WTC11 (cell line): ENCODE data around the gene PROK1. TPM values are rescaled to one million over a fixed set of nuclear protein-coding genes. Genes with fewer than 3 reads are reported as not detected.

Experiments
- ATAC-seq: fragments of 200-7000 bp; cut with Tn5 transposase; 2 replicates; pipeline ENCODE4 v1.10.0; 2021; ENCODE audit warnings: mild to moderate bottlenecking, moderate library complexity
- Bru-seq: library from RNA; stranded (reverse); fragments of 400-500 nt; gene quantifications from one replicate; lab custom pipeline; 2021; lab: Mats Ljungman, UMichigan
- CTCF ChIA-PET: fragments of 300-600 bp; sonication (Branson Sonifier 250); formaldehyde crosslinking; loops from one replicate; lab custom pipeline; 2021; ENCODE audit warnings: antibody characterized with exemption; lab: Charles Lee
- POLR2A ChIA-PET: fragments of 350-600 bp; sonication (Branson Sonifier 250); formaldehyde crosslinking; loops from one replicate; lab custom pipeline; 2021; ENCODE audit warnings: antibody characterized with exemption; lab: Charles Lee
- DNase-seq: peaks from one replicate; pipeline ENCODE4 v3.0.0; 2021; ENCODE audit warnings: low spot score
- H3K27ac Mint-ChIP-seq: 2 replicates; pipeline ENCODE4 v1.8.0; 2021; ENCODE audit warnings: mixed read lengths
- H3K27me3 Mint-ChIP-seq: 2 replicates; pipeline ENCODE4 v1.8.0; 2021; ENCODE audit warnings: low read depth, mild to moderate bottlenecking, moderate library complexity, mixed read lengths
- H3K36me3 Mint-ChIP-seq: 2 replicates; pipeline ENCODE4 v1.8.0; 2021; ENCODE audit warnings: mixed read lengths
- H3K4me1 Mint-ChIP-seq: 2 replicates; pipeline ENCODE4 v1.8.0; 2022; ENCODE audit warnings: mixed read lengths
- H3K4me3 Mint-ChIP-seq: 2 replicates; pipeline ENCODE4 v1.8.0; 2021; ENCODE audit warnings: mild to moderate bottlenecking, moderate library complexity, mixed read lengths
- H3K9me3 Mint-ChIP-seq: 2 replicates; pipeline ENCODE4 v1.8.0; 2021; ENCODE audit warnings: mixed read lengths
- ATF3 ChIP-seq: sonication (generic); formaldehyde crosslinking; conservative IDR thresholded peaks from 2 replicates; pipeline ENCODE4 v1.8.1; 2022; ENCODE audit warnings: mild to moderate bottlenecking, missing genetic modification reagents
- CREB1 ChIP-seq: sonication (generic); formaldehyde crosslinking; IDR thresholded peaks from 2 replicates; pipeline ENCODE4 v1.8.0; 2023; ENCODE audit warnings: mild to moderate bottlenecking, missing genetic modification reagents
- CREM ChIP-seq: sonication (generic); formaldehyde crosslinking; IDR thresholded peaks from 2 replicates; pipeline ENCODE4 v1.8.1; 2022; ENCODE audit warnings: mild to moderate bottlenecking, missing genetic modification reagents, moderate library complexity
- CTCF ChIP-seq: fragments of 200-600 bp; IDR thresholded peaks from 2 replicates; pipeline ENCODE4 v1.8.0; 2022; ENCODE audit warnings: antibody characterized with exemption
- E2F1 ChIP-seq: sonication (generic); formaldehyde crosslinking; IDR thresholded peaks from 2 replicates; pipeline ENCODE4 v1.8.0; 2022; ENCODE audit warnings: mild to moderate bottlenecking, missing genetic modification reagents
- FOXP1 ChIP-seq: sonication (generic); formaldehyde crosslinking; IDR thresholded peaks from 2 replicates; pipeline ENCODE4 v1.8.0; 2022; ENCODE audit warnings: missing genetic modification reagents, mild to moderate bottlenecking, moderate library complexity, borderline replicate concordance
- HMGXB4 ChIP-seq: sonication (generic); formaldehyde crosslinking; IDR thresholded peaks from 2 replicates; pipeline ENCODE4 v1.8.1; 2023; ENCODE audit warnings: mild to moderate bottlenecking, moderate library complexity, missing genetic modification reagents
- JAZF1 ChIP-seq: fragments of 250-450 bp; sonication (Bioruptor Pico); IDR thresholded peaks from 2 replicates; pipeline ENCODE4 v1.9.0; 2021; ENCODE audit warnings: moderate library complexity, mild to moderate bottlenecking, inconsistent platforms
- JUN ChIP-seq: sonication (generic); formaldehyde crosslinking; IDR thresholded peaks from 2 replicates; pipeline ENCODE4 v1.8.0; 2023; ENCODE audit warnings: mild to moderate bottlenecking, missing genetic modification reagents
- MLX ChIP-seq: sonication (generic); formaldehyde crosslinking; IDR thresholded peaks from 2 replicates; pipeline ENCODE4 v1.8.1; 2023; ENCODE audit warnings: mild to moderate bottlenecking, missing genetic modification reagents, moderate library complexity
- MYBL2 ChIP-seq: sonication (generic); formaldehyde crosslinking; IDR thresholded peaks from 2 replicates; pipeline ENCODE4 v1.8.1; 2023; ENCODE audit warnings: mild to moderate bottlenecking, moderate library complexity, missing genetic modification reagents
- NFE2L1 ChIP-seq: sonication (generic); formaldehyde crosslinking; IDR thresholded peaks from 2 replicates; pipeline ENCODE4 v1.8.1; 2023; ENCODE audit warnings: missing genetic modification reagents
- NFYB ChIP-seq: sonication (generic); formaldehyde crosslinking; conservative IDR thresholded peaks from 2 replicates; pipeline ENCODE4 v1.8.0; 2022; ENCODE audit warnings: low read depth, missing genetic modification reagents
- NR1H2 ChIP-seq: sonication (generic); formaldehyde crosslinking; IDR thresholded peaks from 2 replicates; pipeline ENCODE4 v1.9.0; 2021; ENCODE audit warnings: mild to moderate bottlenecking, moderate library complexity, missing genetic modification reagents
- RELA ChIP-seq: sonication (generic); formaldehyde crosslinking; IDR thresholded peaks from 2 replicates; pipeline ENCODE4 v1.8.1; 2022; ENCODE audit warnings: missing genetic modification reagents, mild to moderate bottlenecking, borderline replicate concordance
- RORB ChIP-seq: fragments of 250-450 bp; sonication (Bioruptor Pico); IDR thresholded peaks from 2 replicates; pipeline ENCODE4 v1.9.0; 2021; ENCODE audit warnings: mild to moderate bottlenecking
- SP1 ChIP-seq: sonication (generic); formaldehyde crosslinking; conservative IDR thresholded peaks from 2 replicates; pipeline ENCODE4 v1.8.1; 2022; ENCODE audit warnings: missing genetic modification reagents
- TCF7 ChIP-seq: sonication (generic); formaldehyde crosslinking; IDR thresholded peaks from 2 replicates; pipeline ENCODE4 v1.8.0; 2022; ENCODE audit warnings: mild to moderate bottlenecking, low read depth, missing genetic modification reagents, moderate library complexity
- ZNF121 ChIP-seq: sonication (generic); formaldehyde crosslinking; IDR thresholded peaks from 2 replicates; pipeline ENCODE4 v1.8.0; 2023; ENCODE audit warnings: missing genetic modification reagents
- ZNF138 ChIP-seq: sonication (generic); formaldehyde crosslinking; conservative IDR thresholded peaks from 2 replicates; pipeline ENCODE4 v1.8.1; 2022; ENCODE audit warnings: mild to moderate bottlenecking, moderate library complexity, missing genetic modification reagents
- ZNF423 ChIP-seq: fragments of 250-450 bp; sonication (Bioruptor Pico); IDR thresholded peaks from 2 replicates; pipeline ENCODE4 v2.1.2; 2022; ENCODE audit warnings: mild to moderate bottlenecking, moderate library complexity
- ZNF425 ChIP-seq: fragments of 250-450 bp; sonication (Bioruptor Pico); conservative IDR thresholded peaks from 2 replicates; pipeline ENCODE4 v1.9.0; 2021; ENCODE audit warnings: mild to moderate bottlenecking
- ZNF671 ChIP-seq: fragments of 250-450 bp; sonication (Bioruptor Pico); IDR thresholded peaks from 2 replicates; pipeline ENCODE4 v1.8.0; 2021; ENCODE audit warnings: mild to moderate bottlenecking
- long read RNA-seq, 3 experiments: library from RNA in 1 of 3; library from capped mRNA in 1 of 3; library from polyadenylated mRNA in 1 of 3; unstranded in 2 of 3; stranded (forward) in 1 of 3; transcript quantifications; one replicate each; pipeline ENCODE4 v2.0.0, GENCODE V29; 2021
- total RNA-seq: library from RNA; stranded (reverse); gene quantifications from 3 replicates; pipeline ENCODE4 v1.2.3, GENCODE V29; 2021

PROK1 gene
- not detected in 3 replicates for total RNA-seq
- Bru-seq, nascent RNA: not detected
- long read RNA-seq, experiment 1: 0 reads
- long read RNA-seq, experiment 2: 0 reads
- long read RNA-seq, experiment 3: 0 reads

- H3K4me1 Mint-ChIP-seq: peaks cover 24% of the 10 kb centered on the region
- H3K36me3 Mint-ChIP-seq: no peaks in the 10 kb centered on the region
- H3K27ac Mint-ChIP-seq: peak within 1 kb of the TSS; percentile 14
- no peaks in the 10 kb centered on the region for H3K9me3 Mint-ChIP-seq
- no peak for TF ChIP-seq MLX
- no peak for TF ChIP-seq SP1 (CRISPR knock-in tag)
- no peak for TF ChIP-seq ZNF671 (CRISPR knock-in tag)
- no peak for TF ChIP-seq CREB1 (CRISPR knock-in tag)
- no peak for TF ChIP-seq CTCF
- no peak for TF ChIP-seq ZNF138 (CRISPR knock-in tag)
- no peak for TF ChIP-seq FOXP1
- TF ChIP-seq RORB: no peak
- no peak for TF ChIP-seq ZNF423
- no peak for TF ChIP-seq CREM (CRISPR knock-in tag)
- no peak for TF ChIP-seq ATF3 (CRISPR knock-in tag)
- no peak for TF ChIP-seq NFYB (CRISPR knock-in tag)
- no peak for TF ChIP-seq JUN (CRISPR knock-in tag)
- TF ChIP-seq NFE2L1: no peak
- TF ChIP-seq MYBL2 (CRISPR knock-in tag): no peak
- no peak for TF ChIP-seq ZNF121
- no peak for TF ChIP-seq RELA (CRISPR knock-in tag)
- no peak for TF ChIP-seq JAZF1
- TF ChIP-seq ZNF425 (CRISPR knock-in tag): no peak
- TF ChIP-seq E2F1 (CRISPR knock-in tag): no peak
- TF ChIP-seq, all 79 proteins: peak for 0
- DNase-seq (no peak), ATAC-seq (no peak)
- Mint-ChIP-seq H3K27me3 (no peaks in the 10 kb centered on the region), H3K4me3 (no peak within 1 kb of the TSS)
- ChIA-PET CTCF (interaction anchor here (0.9 to 7.7 kb wide), 4 partner anchors 9 to 243 kb away, joined by 3 to 188 read pairs (median 10); no protein-coding TSS in a partner anchor), POLR2A (no interaction called here)
These were observed at the start of gene PROK1 for GRCh38 chr1:110450929-110451328. TSS of gene PROK1 (plus strand) at chr1:110451149. CDS start at chr1:110451217, 68 bp downstream.

- Mint-ChIP-seq H3K4me1 (peaks cover 14% of the 10 kb centered on the region), H3K27ac (no peak overlapping the region), H3K9me3 (no peaks in the 10 kb centered on the region), H3K36me3 (peaks cover 25% of the 10 kb centered on the region), H3K27me3 (0 out of 2 replicates have a peak, but pooled peaks cover 2% of the 10 kb centered on the region), H3K4me3 (no peak overlapping the region)
- DNase-seq: no peak
- no peak for ATAC-seq
- TF ChIP-seq HMGXB4: no peak
- no peak for TF ChIP-seq TCF7
- no peak for TF ChIP-seq NR1H2 (CRISPR knock-in tag)
- ChIA-PET POLR2A (interaction anchor here (0.6 kb wide), 1 partner anchor 58 kb away, joined by 3 read pairs; no protein-coding TSS in a partner anchor), CTCF (interaction anchor here (1.7 kb wide), 1 partner anchor 57 kb away, joined by 5 read pairs; no protein-coding TSS in a partner anchor)
These were observed 47.1 kb upstream of the PROK1 start for GRCh38 chr1:110403805-110404204.
